Choroid plexus epithelial cell (primary cell): ENCODE data around the gene CTTNBP2.

Experiments
- DNase-seq: peaks from one replicate; pipeline ENCODE4 v3.0.0-alpha.2; 2010; ENCODE audit warnings: low read depth
- H3K4me3 ChIP-seq: 2 replicates; pipeline ENCODE4 v1.5.1; 2011; ENCODE audit warnings: low read depth, mild to moderate bottlenecking, control low read depth, low read length, moderate library complexity
- CTCF ChIP-seq: conservative IDR thresholded peaks from 2 replicates; pipeline ENCODE4 v1.5.1; 2011; ENCODE audit warnings: low read depth, mild to moderate bottlenecking, control low read depth, inconsistent platforms, low read length, moderate library complexity

Gene CTTNBP2

DNA sequence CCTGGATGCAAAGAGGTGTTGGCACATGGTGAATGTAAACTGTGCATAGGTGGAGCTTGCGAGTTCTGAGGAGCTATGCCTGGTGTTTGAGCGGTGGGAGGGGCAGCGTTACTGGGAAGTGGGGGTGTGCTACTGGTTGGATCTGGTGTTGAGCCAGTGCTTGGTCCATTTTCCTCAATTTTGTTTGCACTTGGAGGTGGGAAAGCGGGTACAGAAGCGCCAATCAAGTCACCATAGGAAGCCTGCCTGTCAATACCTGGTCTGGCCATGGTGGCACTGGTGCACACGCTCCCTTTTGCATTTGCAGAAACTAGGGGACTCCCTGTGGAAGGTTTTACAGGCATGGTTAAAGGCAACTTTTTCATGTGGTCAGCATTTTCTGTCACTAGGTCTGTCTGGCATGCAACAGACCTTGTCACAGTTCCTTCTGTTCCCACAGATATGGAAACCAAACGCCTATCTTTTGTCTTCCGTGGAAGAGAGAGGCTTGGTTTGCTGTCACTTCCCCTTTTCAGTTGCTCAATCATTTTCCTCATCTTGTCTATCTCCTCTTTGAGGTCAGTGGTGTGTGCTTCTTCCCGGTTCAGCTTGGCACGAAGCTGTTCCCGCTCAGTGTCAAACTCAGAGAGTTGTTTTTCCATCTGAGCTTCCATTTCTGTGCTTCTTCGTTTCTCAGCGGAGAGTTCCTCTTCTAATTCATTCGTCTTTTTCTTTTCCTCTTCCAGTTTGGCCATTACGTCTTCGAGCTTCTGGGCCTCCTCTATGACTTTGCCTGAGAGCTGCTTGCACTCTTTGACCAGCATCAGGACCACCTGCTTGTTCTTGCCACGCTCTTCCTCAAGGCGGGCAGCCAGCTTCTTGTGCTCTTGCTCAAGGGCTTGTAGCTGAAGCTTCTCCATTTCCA is 81.1 kb downstream of the CTTNBP2 start:
- no peak for TF ChIP-seq CTCF
- DNase-seq = no peak
- H3K4me3 ChIP-seq = no peak overlapping the region

GRCh38 chr7:117790731-117791130 is 82.5 kb downstream of the CTTNBP2 start:
- DNase-seq = no peak
- no peak overlapping the region for H3K4me3 ChIP-seq
- TF ChIP-seq CTCF = no peak

GRCh38 chr7:117790251-117790650 is 83.0 kb downstream of the CTTNBP2 start:
- TF ChIP-seq CTCF = no peak
- DNase-seq = no peak
- H3K4me3 ChIP-seq = no peak overlapping the region

DNA sequence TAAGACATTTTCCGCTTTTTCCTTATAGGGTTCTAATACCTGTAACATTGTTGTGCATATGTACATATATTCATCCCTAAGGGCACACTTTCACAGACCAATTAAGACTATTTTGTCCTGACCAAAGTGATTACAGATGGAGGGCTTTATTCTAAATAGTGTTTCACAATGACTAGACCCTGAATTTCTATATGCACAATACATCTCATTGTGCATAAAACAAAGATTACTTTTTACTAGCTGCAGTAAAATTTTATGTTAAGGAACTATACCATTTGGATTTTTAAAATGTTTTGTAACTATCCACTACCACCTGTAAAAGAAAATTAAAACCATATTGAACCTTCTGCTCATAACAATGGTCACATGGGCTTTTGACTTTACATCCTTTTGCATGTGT is 87.8 kb downstream of the CTTNBP2 start:
- H3K4me3 ChIP-seq = no peak overlapping the region
- no peak for DNase-seq
- TF ChIP-seq CTCF = no peak

GRCh38 chr7:117784315-117784714 is 88.9 kb downstream of the CTTNBP2 start:
- DNase-seq = no peak
- no peak overlapping the region for H3K4me3 ChIP-seq
- TF ChIP-seq CTCF = no peak

DNA sequence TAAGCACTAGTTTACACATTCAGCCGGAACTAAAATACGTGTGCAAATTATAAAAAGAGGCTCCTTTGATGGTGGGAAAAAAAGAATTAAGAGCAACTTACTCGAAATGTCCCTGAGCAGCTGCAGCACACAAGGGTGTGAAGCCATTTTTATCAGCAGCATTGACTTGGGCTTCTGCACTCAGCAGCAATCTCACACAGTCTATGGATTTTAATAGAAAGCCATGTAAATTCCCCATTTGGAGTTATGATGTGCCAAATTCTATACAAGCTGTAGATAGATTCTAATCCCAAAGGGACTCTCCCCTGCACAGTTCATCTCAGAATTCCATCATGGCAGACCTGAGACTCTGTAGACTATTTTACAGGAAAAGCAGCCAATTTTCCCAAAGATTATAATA is 90.5 kb downstream of the CTTNBP2 start:
- DNase-seq = no peak
- TF ChIP-seq CTCF = no peak
- H3K4me3 ChIP-seq = no peak overlapping the region

GRCh38 chr7:117781707-117782106 is 91.5 kb downstream of the CTTNBP2 start:
- TF ChIP-seq CTCF = no peak
- peak; percentile 3 for DNase-seq

More at GRCh38 chr7:117781707-117782106, 91.5 kb downstream of the CTTNBP2 start:
- H3K4me3 ChIP-seq = no peak overlapping the region
